CD14-positive monocyte (primary cell): Measurements from ENCODE around the gene PDE7B. TPM values are rescaled to one million over a fixed set of nuclear protein-coding genes. Genes with fewer than 3 reads are reported as not detected.

Source experiments
- DNase-seq, 3 donors: peaks; one replicate each; pipeline ENCODE4 v3.0.0-alpha.2; 2011 to 2022
- H2AFZ ChIP-seq: 2 replicates; pipeline ENCODE4 v1.6.0; 2012; ENCODE audit warnings: mild to moderate bottlenecking, low read depth, low read length, inconsistent platforms; ENCODE audit not compliant: insufficient read depth, poor library complexity, severe bottlenecking
- H3K27ac ChIP-seq, 2 donors: 1 replicate in 1 of 2; 2 replicates in 1 of 2; pipeline ENCODE4 v1.5.1; 2012 to 2013; ENCODE audit warnings: low read length in 2 of 2, control low read depth in 1 of 2, inconsistent platforms in 1 of 2, low read depth in 1 of 2, mild to moderate bottlenecking in 1 of 2
- H3K27me3 ChIP-seq, 2 donors: one replicate each; pipeline versions ENCODE4 v1.6.0 to v1.6.1; 2011 to 2013; ENCODE audit warnings: low read length in 2 of 2; ENCODE audit not compliant: control insufficient read depth in 2 of 2, insufficient read depth in 2 of 2
- H3K36me3 ChIP-seq, 2 donors: replicated peaks in 1 of 2; 1 replicate in 1 of 2; 2 replicates in 1 of 2; pipeline versions ENCODE4 v1.5.1 to v1.6.1; 2012 to 2013; ENCODE audit warnings: low read length in 2 of 2, control low read depth in 1 of 2, inconsistent platforms in 1 of 2, mild to moderate bottlenecking in 1 of 2; ENCODE audit not compliant: insufficient read depth in 2 of 2, control insufficient read depth in 1 of 2
- H3K4me1 ChIP-seq, 2 donors: 1 replicate in 1 of 2; 2 replicates in 1 of 2; pipeline versions ENCODE4 v1.5.1 to v1.6.1; 2012 to 2013; ENCODE audit warnings: low read length in 2 of 2, control low read depth in 1 of 2, inconsistent platforms in 1 of 2, mild to moderate bottlenecking in 1 of 2, moderate library complexity in 1 of 2; ENCODE audit not compliant: insufficient read depth in 2 of 2, control insufficient read depth in 1 of 2
- H3K4me2 ChIP-seq: replicated peaks from 2 replicates; pipeline ENCODE3; 2012; ENCODE audit warnings: low read length, moderate library complexity, mild to moderate bottlenecking; ENCODE audit not compliant: poor library complexity, severe bottlenecking; ENCODE audit errors: extremely low read depth
- H3K4me3 ChIP-seq, 3 experiments: fragments of 200-600 bp in 1 of 3; sonication (generic) in 1 of 3; replicated peaks in 1 of 3; 1 replicate in 2 of 3; 2 replicates in 1 of 3; pipeline ENCODE4 v1.5.1; 2011 to 2013; ENCODE audit warnings: low read length in 3 of 3, mild to moderate bottlenecking in 3 of 3, control low read depth in 2 of 3, low read depth in 2 of 3, inconsistent platforms in 1 of 3, moderate library complexity in 1 of 3
- H3K79me2 ChIP-seq: 2 replicates; pipeline ENCODE4 v1.6.0; 2012; ENCODE audit warnings: mild to moderate bottlenecking, control low read depth, inconsistent platforms, low read length, moderate library complexity; ENCODE audit not compliant: insufficient read depth
- H3K9ac ChIP-seq: 2 replicates; pipeline ENCODE4 v1.6.0; 2017; ENCODE audit warnings: low read length, mild to moderate bottlenecking; ENCODE audit not compliant: insufficient read depth, poor library complexity, severe bottlenecking
- H3K9me3 ChIP-seq, 2 donors: replicated peaks in 1 of 2; 1 replicate in 1 of 2; 2 replicates in 1 of 2; pipeline versions ENCODE4 v1.5.1 to v1.6.1; 2012 to 2013; ENCODE audit warnings: low read length in 2 of 2, control low read depth in 1 of 2; ENCODE audit not compliant: control insufficient read depth in 1 of 2, insufficient read depth in 1 of 2
- H4K20me1 ChIP-seq: 2 replicates; pipeline ENCODE4 v1.6.0; 2012; ENCODE audit warnings: mild to moderate bottlenecking, low read length, control low read depth, moderate library complexity; ENCODE audit not compliant: insufficient read depth
- H3K27ac Mint-ChIP-seq, 7 donors: one replicate each; pipeline ENCODE4 v1.8.0; 2020; ENCODE audit warnings: mild to moderate bottlenecking in 7 of 7, mixed read lengths in 7 of 7, moderate library complexity in 6 of 7, inconsistent platforms in 2 of 7
- H3K27me3 Mint-ChIP-seq, 3 donors: one replicate each; pipeline ENCODE4 v1.8.0; 2021 to 2022; ENCODE audit warnings: low read depth in 3 of 3, mild to moderate bottlenecking in 3 of 3, mixed read lengths in 3 of 3, moderate library complexity in 3 of 3, inconsistent platforms in 1 of 3
- H3K36me3 Mint-ChIP-seq, 2 donors: one replicate each; pipeline ENCODE4 v1.8.0; 2020; ENCODE audit warnings: mixed read lengths in 2 of 2, inconsistent platforms in 1 of 2, mild to moderate bottlenecking in 1 of 2
- H3K4me1 Mint-ChIP-seq: one replicate; pipeline ENCODE4 v1.8.0; 2020; ENCODE audit warnings: mild to moderate bottlenecking, mixed read lengths
- H3K4me3 Mint-ChIP-seq, 2 donors: one replicate each; pipeline ENCODE4 v1.8.0; 2020; ENCODE audit warnings: mild to moderate bottlenecking in 2 of 2, mixed read lengths in 2 of 2, moderate library complexity in 1 of 2
- H3K9me3 Mint-ChIP-seq, 7 donors: one replicate each; pipeline ENCODE4 v1.8.0; 2020 to 2022; ENCODE audit warnings: mixed read lengths in 7 of 7, mild to moderate bottlenecking in 6 of 7, moderate library complexity in 6 of 7, inconsistent platforms in 2 of 7
- WGBS: methylation state at CpG from one replicate; pipeline ENCODE4 v1.1.5; 2013; ENCODE audit warnings: missing lambda C conversion rate; ENCODE audit not compliant: insufficient coverage; 5-methylcytosine and 5-hydroxymethylcytosine counted together
- intact Hi-C, 2 donors: fragments of 100-400 bp; cut with micrococcal nuclease; formaldehyde crosslinking; loops; one replicate each; pipeline versions ENCODE4 v1.15.0 to v1.15.1; 2023
- polyA plus RNA-seq, 3 donors: library from polyadenylated mRNA; depleted of rRNA in 1 of 3; unstranded in 2 of 3; stranded (reverse) in 1 of 3; fragments of 300-500 nt in 2 of 3; fragments of >200 nt in 1 of 3; fragmentation: Illumina TruSeq in 2 of 3; gene quantifications; 1 replicate in 2 of 3; 2 replicates in 1 of 3; pipeline ENCODE4 v1.2.3, GENCODE V29; 2012 to 2021
- TF ChIP-seq, protein P1 (sequence below): fragments of 200-600 bp; IDR thresholded peaks from one replicate; pipeline ENCODE4 v1.8.0; 2022; ENCODE audit warnings: antibody characterized with exemption, mild to moderate bottlenecking

The PDE7B gene
- polyA plus RNA-seq, 3 donors: 0.37 to 1.1 (median 0.89) TPM

DNA sequence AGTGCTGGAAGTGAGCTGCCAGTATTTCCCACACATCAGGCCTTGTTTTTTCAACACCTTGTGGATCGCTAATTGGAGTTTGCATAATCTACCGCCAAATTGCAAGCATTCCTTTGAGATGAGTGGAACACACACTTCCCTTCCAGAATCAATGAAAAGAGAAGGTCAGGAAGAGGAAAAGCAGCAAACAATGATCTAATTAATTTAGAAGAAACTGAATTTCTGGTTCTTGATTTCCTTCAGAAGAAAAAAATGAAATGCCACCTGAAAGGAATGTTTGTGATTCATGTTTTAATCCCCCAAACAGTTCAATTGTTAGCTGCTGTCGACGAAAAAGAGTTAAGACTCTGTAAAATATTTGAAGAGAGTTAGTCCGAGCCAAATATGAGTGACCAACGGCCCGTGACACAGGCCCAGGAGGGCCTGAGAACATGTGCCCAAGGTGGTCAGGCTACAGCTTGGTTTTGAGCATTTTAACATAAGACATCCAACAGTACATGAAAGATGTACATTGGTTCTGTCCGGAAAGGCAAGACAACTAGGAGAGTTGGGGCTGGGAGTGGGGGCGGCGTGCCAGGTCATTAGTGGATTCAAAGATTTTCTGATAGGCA, 216.3 kb downstream of the PDE7B start:
- intact Hi-C loops: no loop called here
- no peak for DNase-seq
- H3K36me3 ChIP-seq: no peaks in the 10 kb centered on the region
- no peaks in the 10 kb centered on the region for H3K27me3 ChIP-seq
- H3K36me3 Mint-ChIP-seq: peaks cover 0 to 2% of the 10 kb centered on the region in 2 donors
- no peaks in the 10 kb centered on the region for H3K79me2 ChIP-seq
- H3K4me3 Mint-ChIP-seq: no peak overlapping the region
- TF ChIP-seq, protein P1, sequence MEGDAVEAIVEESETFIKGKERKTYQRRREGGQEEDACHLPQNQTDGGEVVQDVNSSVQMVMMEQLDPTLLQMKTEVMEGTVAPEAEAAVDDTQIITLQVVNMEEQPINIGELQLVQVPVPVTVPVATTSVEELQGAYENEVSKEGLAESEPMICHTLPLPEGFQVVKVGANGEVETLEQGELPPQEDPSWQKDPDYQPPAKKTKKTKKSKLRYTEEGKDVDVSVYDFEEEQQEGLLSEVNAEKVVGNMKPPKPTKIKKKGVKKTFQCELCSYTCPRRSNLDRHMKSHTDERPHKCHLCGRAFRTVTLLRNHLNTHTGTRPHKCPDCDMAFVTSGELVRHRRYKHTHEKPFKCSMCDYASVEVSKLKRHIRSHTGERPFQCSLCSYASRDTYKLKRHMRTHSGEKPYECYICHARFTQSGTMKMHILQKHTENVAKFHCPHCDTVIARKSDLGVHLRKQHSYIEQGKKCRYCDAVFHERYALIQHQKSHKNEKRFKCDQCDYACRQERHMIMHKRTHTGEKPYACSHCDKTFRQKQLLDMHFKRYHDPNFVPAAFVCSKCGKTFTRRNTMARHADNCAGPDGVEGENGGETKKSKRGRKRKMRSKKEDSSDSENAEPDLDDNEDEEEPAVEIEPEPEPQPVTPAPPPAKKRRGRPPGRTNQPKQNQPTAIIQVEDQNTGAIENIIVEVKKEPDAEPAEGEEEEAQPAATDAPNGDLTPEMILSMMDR: no peak
- H3K9ac ChIP-seq: no peak overlapping the region
- H3K9me3 Mint-ChIP-seq: peaks cover 0 to 4% (median 0%) of the 10 kb centered on the region in 7 donors
- peaks cover 0 to 1% (median 0%) of the 10 kb centered on the region in 3 donors for H3K27me3 Mint-ChIP-seq
- no peaks in the 10 kb centered on the region for H3K9me3 ChIP-seq
- H3K4me2 ChIP-seq: no peak overlapping the region
- no peak overlapping the region for H2AFZ ChIP-seq
- no peaks in the 10 kb centered on the region for H3K4me1 ChIP-seq
- H3K4me3 ChIP-seq: no peak overlapping the region
- no peak overlapping the region for H3K27ac ChIP-seq
- no peaks in the 10 kb centered on the region for H4K20me1 ChIP-seq
- H3K27ac Mint-ChIP-seq: no peak overlapping the region
- H3K4me1 Mint-ChIP-seq: peaks cover 2% of the 10 kb centered on the region
- WGBS: 92% methylated on average over 7 of the region's 10 CpGs

DNA sequence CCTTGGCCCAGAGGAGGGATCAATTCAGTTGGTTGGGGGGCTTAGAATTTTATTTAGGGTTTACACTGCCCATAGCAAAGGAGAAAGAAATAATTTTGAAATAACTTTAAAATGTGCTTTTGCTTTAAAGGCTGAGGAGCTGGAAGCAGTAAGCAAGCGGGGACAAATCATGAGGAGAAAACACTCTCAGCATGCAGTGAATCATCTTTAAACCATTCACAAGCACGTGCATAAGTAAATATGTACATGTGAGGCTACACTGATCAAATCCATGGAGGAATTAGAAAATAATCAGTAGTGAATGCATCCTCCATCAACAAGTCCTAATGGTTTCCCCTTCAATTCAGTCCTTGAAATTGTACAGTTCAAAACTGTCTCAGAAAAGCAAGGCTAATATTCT, 217.6 kb downstream of the PDE7B start:
- Histone ChIP-seq H3K4me2 (no peak overlapping the region), H3K9me3 (no peaks in the 10 kb centered on the region), H3K36me3 (no peaks in the 10 kb centered on the region), H3K4me3 (no peak overlapping the region), H3K27ac (no peak overlapping the region), H3K9ac (no peak overlapping the region), H3K4me1 (no peaks in the 10 kb centered on the region), H4K20me1 (no peaks in the 10 kb centered on the region), H3K79me2 (no peaks in the 10 kb centered on the region), H2AFZ (no peak overlapping the region), H3K27me3 (no peaks in the 10 kb centered on the region)
- peaks cover 2% of the 10 kb centered on the region for H3K4me1 Mint-ChIP-seq
- no CpG with 5 or more reads among the region's 2 CpGs for WGBS
- no peak overlapping the region for H3K27ac Mint-ChIP-seq
- no peak for DNase-seq
- peaks cover 0 to 4% (median 0%) of the 10 kb centered on the region in 7 donors for H3K9me3 Mint-ChIP-seq
- no peak overlapping the region for H3K4me3 Mint-ChIP-seq
- TF ChIP-seq, protein P1: no peak
- intact Hi-C loops: no loop called here
- H3K27me3 Mint-ChIP-seq: no peaks in the 10 kb centered on the region
- H3K36me3 Mint-ChIP-seq: peaks cover 0 to 2% of the 10 kb centered on the region in 2 donors
